Astrocyte (in vitro differentiated cells and primary cell): ENCODE measurements around the gene ZNF837. TPM values are rescaled to one million over a fixed set of nuclear protein-coding genes. Genes with fewer than 3 reads are reported as not detected.
A peak's percentile ranks its signal among the peaks of the same experiment; 100 is the strongest.

Source experiments
- DNase-seq: peaks from one replicate; pipeline ENCODE4 v3.0.0-alpha.2; 2010; ENCODE audit warnings: low read depth
- FAIRE-seq: peaks from 2 replicates; lab custom pipeline; 2011; peaks lifted over from hg19 to GRCh38; lab: Jason Lieb, UNC
- H2AFZ ChIP-seq: 2 replicates; pipeline ENCODE4 v1.6.0; 2012; ENCODE audit warnings: low read depth, low read length, inconsistent platforms
- H3K27ac ChIP-seq: 2 replicates; pipeline ENCODE4 v1.5.1; 2011; ENCODE audit warnings: low read depth, low read length, inconsistent platforms
- H3K27me3 ChIP-seq: 2 replicates; pipeline ENCODE4 v1.6.0; 2011; ENCODE audit warnings: low read length, inconsistent platforms; ENCODE audit not compliant: insufficient read depth
- H3K36me3 ChIP-seq: 2 replicates; pipeline ENCODE4 v1.5.1; 2011; ENCODE audit warnings: low read length, inconsistent platforms; ENCODE audit not compliant: insufficient read depth
- H3K4me1 ChIP-seq: 2 replicates; pipeline ENCODE4 v1.5.1; 2011; ENCODE audit warnings: low read length, inconsistent platforms; ENCODE audit not compliant: insufficient read depth
- H3K4me2 ChIP-seq: 2 replicates; pipeline ENCODE4 v1.6.0; 2012; ENCODE audit warnings: low read length, inconsistent platforms
- H3K4me3 ChIP-seq: 2 replicates; pipeline ENCODE4 v1.5.1; 2011; ENCODE audit warnings: low read depth, mild to moderate bottlenecking, low read length, inconsistent platforms; ENCODE audit not compliant: insufficient read depth
- H3K79me2 ChIP-seq: 2 replicates; pipeline ENCODE4 v1.6.0; 2012; ENCODE audit warnings: mild to moderate bottlenecking, low read length, inconsistent platforms; ENCODE audit not compliant: insufficient read depth
- H3K9ac ChIP-seq: 2 replicates; pipeline ENCODE4 v1.6.0; 2012; ENCODE audit warnings: mild to moderate bottlenecking, low read length, inconsistent platforms
- H3K9me3 ChIP-seq: 2 replicates; pipeline ENCODE4 v1.5.1; 2012; ENCODE audit warnings: low read depth, mild to moderate bottlenecking, low read length, inconsistent platforms; ENCODE audit not compliant: insufficient read depth
- H4K20me1 ChIP-seq: 2 replicates; pipeline ENCODE4 v1.6.0; 2012; ENCODE audit warnings: low read length, inconsistent platforms; ENCODE audit not compliant: insufficient read depth
- H3K27ac Mint-ChIP-seq: one replicate; pipeline ENCODE4 v1.8.0; 2021; ENCODE audit warnings: mild to moderate bottlenecking, mixed read lengths; ENCODE audit not compliant: unreplicated experiment
- H3K27me3 Mint-ChIP-seq: one replicate; pipeline ENCODE4 v1.8.0; 2021; ENCODE audit warnings: low read depth, mixed read lengths; ENCODE audit not compliant: unreplicated experiment
- H3K36me3 Mint-ChIP-seq: one replicate; pipeline ENCODE4 v1.8.0; 2021; ENCODE audit warnings: low read depth, mixed read lengths; ENCODE audit not compliant: unreplicated experiment
- H3K4me1 Mint-ChIP-seq: one replicate; pipeline ENCODE4 v1.8.0; 2021; ENCODE audit warnings: low read depth, mixed read lengths; ENCODE audit not compliant: unreplicated experiment
- H3K4me3 Mint-ChIP-seq: one replicate; pipeline ENCODE4 v1.8.0; 2021; ENCODE audit warnings: mild to moderate bottlenecking, moderate library complexity, mixed read lengths; ENCODE audit not compliant: unreplicated experiment
- H3K9me3 Mint-ChIP-seq: one replicate; pipeline ENCODE4 v1.8.0; 2021; ENCODE audit warnings: mild to moderate bottlenecking, mixed read lengths; ENCODE audit not compliant: unreplicated experiment
- CTCF ChIP-seq: IDR thresholded peaks from 2 replicates; pipeline ENCODE4 v1.5.1; 2011; ENCODE audit warnings: low read depth, mild to moderate bottlenecking, inconsistent platforms, low read length, moderate library complexity; ENCODE audit not compliant: insufficient read depth
- EZH2 ChIP-seq: IDR thresholded peaks from 2 replicates; pipeline ENCODE4 v1.6.1; 2012; ENCODE audit warnings: mild to moderate bottlenecking, low read length, inconsistent platforms; ENCODE audit not compliant: insufficient read depth
- total RNA-seq: library from RNA; stranded (reverse); gene quantifications from 2 replicates; pipeline ENCODE4 v1.2.1, GENCODE V29; 2021

Gene ZNF837
- total RNA-seq, 1 donor from 2014 or later = 2.4 TPM

- Histone ChIP-seq H3K79me2 (no peaks in the 10 kb centered on the region), H3K9ac (no peak within 1 kb of the TSS), H3K4me3 (no peak within 1 kb of the TSS), H3K4me2 (no peak within 1 kb of the TSS), H2AFZ (no peak within 1 kb of the TSS), H3K9me3 (peaks cover 14% of the 10 kb centered on the region), H3K36me3 (no peaks in the 10 kb centered on the region), H3K27ac (no peak within 1 kb of the TSS), H3K4me1 (peaks cover 5% of the 10 kb centered on the region), H4K20me1 (peaks cover 8% of the 10 kb centered on the region), H3K27me3 (peaks cover 12% of the 10 kb centered on the region)
- DNase-seq (no peak), FAIRE-seq (no peak)
- Mint-ChIP-seq H3K27me3 (no peaks in the 10 kb centered on the region), H3K9me3 (no peaks in the 10 kb centered on the region), H3K36me3 (peaks cover 10% of the 10 kb centered on the region), H3K27ac (peak within 1 kb of the TSS; percentile 26), H3K4me3 (no peak within 1 kb of the TSS), H3K4me1 (peaks cover 5% of the 10 kb centered on the region)
- TF ChIP-seq EZH2 (no peak), CTCF (no peak)
These were observed 27.8 kb downstream of the ZNF837 start, which contains the start of gene A1BG for GRCh38 chr19:58352760-58353671. A1BG (minus strand) TSS chr19:58353492; CDS start chr19:58353437, 55 bp downstream.

DNA sequence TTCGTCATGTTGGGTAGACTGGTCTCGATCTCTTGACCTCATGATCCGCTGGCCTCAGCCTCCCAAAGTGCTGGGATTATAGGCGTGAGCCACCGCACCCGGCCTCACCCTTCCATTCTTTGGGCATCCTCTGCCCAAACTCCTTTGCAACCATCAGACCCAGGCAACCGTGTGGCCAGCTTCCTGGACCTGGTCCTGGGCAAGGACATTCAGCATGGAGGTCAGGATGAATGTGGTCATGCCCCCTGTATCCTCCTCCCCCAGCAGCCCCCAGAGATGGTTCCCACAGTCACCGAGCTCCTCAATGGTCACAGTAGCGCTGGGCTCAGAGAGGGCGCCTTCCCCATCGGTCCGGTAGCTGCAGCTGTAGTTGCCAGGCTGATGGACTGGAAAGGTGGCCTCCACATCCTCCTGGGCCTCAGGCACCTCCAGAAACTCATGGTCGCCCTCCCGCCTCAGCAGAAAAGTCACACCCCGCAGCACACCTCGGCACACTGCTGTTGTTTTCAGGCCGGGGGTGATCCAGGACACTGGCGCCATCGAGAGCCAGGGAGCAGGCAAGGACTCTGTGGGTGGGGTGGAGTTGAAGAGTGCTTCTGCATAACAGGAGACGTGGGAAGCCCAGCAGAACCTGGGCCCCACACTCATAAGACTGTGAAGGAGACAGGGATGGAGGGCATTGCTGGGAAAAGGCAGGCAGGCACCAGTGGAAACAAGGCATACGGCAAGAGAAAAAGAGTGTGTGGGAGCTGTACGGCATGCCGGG is 28.7 kb downstream of the ZNF837 start:
- Mint-ChIP-seq H3K4me1 (peaks cover 3% of the 10 kb centered on the region), H3K4me3 (no peak overlapping the region), H3K36me3 (peaks cover 8% of the 10 kb centered on the region), H3K27ac (peak overlapping the region; percentile 26), H3K27me3 (no peaks in the 10 kb centered on the region), H3K9me3 (no peaks in the 10 kb centered on the region)
- no peak overlapping the region for H2AFZ ChIP-seq
- TF ChIP-seq CTCF = no peak
- TF ChIP-seq EZH2 = no peak
- H3K4me1 ChIP-seq = peaks cover 7% of the 10 kb centered on the region
- H3K4me2 ChIP-seq = no peak overlapping the region
- no peak overlapping the region for H3K4me3 ChIP-seq
- H4K20me1 ChIP-seq = peaks cover 8% of the 10 kb centered on the region
- H3K9me3 ChIP-seq = peaks cover 11% of the 10 kb centered on the region
- H3K27ac ChIP-seq = no peak overlapping the region
- peaks cover 14% of the 10 kb centered on the region for H3K27me3 ChIP-seq
- no peak overlapping the region for H3K9ac ChIP-seq
- DNase-seq = no peak
- H3K36me3 ChIP-seq = no peaks in the 10 kb centered on the region
- H3K79me2 ChIP-seq = no peaks in the 10 kb centered on the region
- FAIRE-seq = no peak
